Activated B cell treated with CpG ODN at 0.5 μM for 24 hours (primary cell): ENCODE results near the gene IRAK2. TPM values are rescaled to one million over a fixed set of nuclear protein-coding genes. Genes with fewer than 3 reads are reported as not detected.
A peak's percentile ranks its signal among the peaks of the same experiment; 100 is the strongest.
"Not testable (repeated sequence)": the region's sequence is repeated elsewhere in the genome, so short reads cannot be mapped to it uniquely, and the experiment has no call there.

ENCODE experiments used
- ATAC-seq: fragments of 200-7000 bp; cut with Tn5 transposase; one replicate; pipeline ENCODE4 v1.10.0; 2021; ENCODE audit warnings: low read depth, mild to moderate bottlenecking, moderate library complexity
- CTCF ChIA-PET: fragments of 350-600 bp; sonication (Branson Sonifier 250); formaldehyde crosslinking; loops from one replicate; lab custom pipeline; 2021; ENCODE audit warnings: antibody characterized with exemption; lab: Charles Lee
- POLR2A ChIA-PET: fragments of 350-600 bp; sonication (Branson Sonifier 250); formaldehyde crosslinking; loops from one replicate; lab custom pipeline; 2021; ENCODE audit warnings: antibody characterized with exemption; lab: Charles Lee
- DNase-seq: peaks from one replicate; pipeline ENCODE4 v3.0.0; 2022
- H3K27ac Mint-ChIP-seq: one replicate; pipeline ENCODE4 v1.8.0; 2020; ENCODE audit warnings: mixed read lengths
- H3K27me3 Mint-ChIP-seq: one replicate; pipeline ENCODE4 v1.8.0; 2021; ENCODE audit warnings: mixed read lengths
- H3K36me3 Mint-ChIP-seq: one replicate; pipeline ENCODE4 v1.8.0; 2021; ENCODE audit warnings: low read depth, mixed read lengths
- H3K4me1 Mint-ChIP-seq: one replicate; pipeline ENCODE4 v1.8.0; 2021; ENCODE audit warnings: mixed read lengths
- H3K4me3 Mint-ChIP-seq: one replicate; pipeline ENCODE4 v1.8.0; 2020; ENCODE audit warnings: mild to moderate bottlenecking, mixed read lengths
- H3K9me3 Mint-ChIP-seq: one replicate; pipeline ENCODE4 v1.8.0; 2020; ENCODE audit warnings: mixed read lengths
- intact Hi-C: fragments of 100-400 bp; cut with micrococcal nuclease; formaldehyde crosslinking; loops from one replicate; pipeline ENCODE4 v1.15.1; 2024
- total RNA-seq: library from RNA; stranded (reverse); gene quantifications from 2 replicates; pipeline ENCODE4 v1.2.3, GENCODE V29; 2022
- TF ChIP-seq, protein P1 (sequence below): fragments of 200-600 bp; IDR thresholded peaks from one replicate; pipeline ENCODE4 v1.8.0; 2022; ENCODE audit warnings: antibody characterized with exemption, mild to moderate bottlenecking

Gene IRAK2
- total RNA-seq, 1 donor from 2014 or later = 8.6 TPM

DNA sequence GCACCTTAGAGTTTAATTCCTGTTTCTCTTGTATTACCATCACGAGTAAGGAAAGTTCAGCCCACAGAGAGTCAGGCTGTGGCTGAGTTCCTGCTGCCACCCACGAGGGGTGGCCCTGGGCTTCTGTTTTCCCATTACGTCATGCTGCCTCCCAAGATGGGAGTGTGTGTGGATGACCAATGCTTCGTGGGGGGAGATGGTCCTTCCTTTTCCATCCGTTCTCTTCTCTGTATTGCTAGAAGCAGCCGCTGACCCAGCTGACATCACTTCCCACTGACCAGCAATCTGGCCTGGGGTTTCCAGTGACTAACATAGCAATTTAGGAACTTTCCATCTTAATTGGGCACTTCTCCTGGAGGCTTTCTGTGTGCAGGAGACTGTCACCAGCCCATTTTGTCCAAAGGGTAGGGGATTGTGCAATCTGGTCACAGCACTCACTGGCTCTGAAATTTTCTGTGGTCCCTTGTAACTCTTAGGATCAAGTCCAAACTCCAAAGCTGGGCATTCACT lies 9.3 kb downstream of the IRAK2 start:
- Mint-ChIP-seq H3K27ac (peak overlapping the region; percentile 70), H3K36me3 (peaks cover 23% of the 10 kb centered on the region), H3K4me3 (no peak overlapping the region), H3K27me3 (no peaks in the 10 kb centered on the region), H3K9me3 (peaks cover 1% of the 10 kb centered on the region), H3K4me1 (peaks cover 36% of the 10 kb centered on the region)
- ChIA-PET CTCF (interaction anchor here (1.3 kb wide), 1 partner anchor 13 kb away, joined by 3 read pairs; no protein-coding TSS in a partner anchor), POLR2A (interaction anchor here (0.7 to 2.3 kb wide), 5 partner anchors 9 to 32 kb away, joined by 3 to 10 read pairs (median 4); partner anchors contain the start of genes IRAK2 and VHL)
- intact Hi-C loops = no loop called here
- TF ChIP-seq, protein P1, sequence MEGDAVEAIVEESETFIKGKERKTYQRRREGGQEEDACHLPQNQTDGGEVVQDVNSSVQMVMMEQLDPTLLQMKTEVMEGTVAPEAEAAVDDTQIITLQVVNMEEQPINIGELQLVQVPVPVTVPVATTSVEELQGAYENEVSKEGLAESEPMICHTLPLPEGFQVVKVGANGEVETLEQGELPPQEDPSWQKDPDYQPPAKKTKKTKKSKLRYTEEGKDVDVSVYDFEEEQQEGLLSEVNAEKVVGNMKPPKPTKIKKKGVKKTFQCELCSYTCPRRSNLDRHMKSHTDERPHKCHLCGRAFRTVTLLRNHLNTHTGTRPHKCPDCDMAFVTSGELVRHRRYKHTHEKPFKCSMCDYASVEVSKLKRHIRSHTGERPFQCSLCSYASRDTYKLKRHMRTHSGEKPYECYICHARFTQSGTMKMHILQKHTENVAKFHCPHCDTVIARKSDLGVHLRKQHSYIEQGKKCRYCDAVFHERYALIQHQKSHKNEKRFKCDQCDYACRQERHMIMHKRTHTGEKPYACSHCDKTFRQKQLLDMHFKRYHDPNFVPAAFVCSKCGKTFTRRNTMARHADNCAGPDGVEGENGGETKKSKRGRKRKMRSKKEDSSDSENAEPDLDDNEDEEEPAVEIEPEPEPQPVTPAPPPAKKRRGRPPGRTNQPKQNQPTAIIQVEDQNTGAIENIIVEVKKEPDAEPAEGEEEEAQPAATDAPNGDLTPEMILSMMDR = no peak
- peak; percentile 59 for ATAC-seq
- no peak for DNase-seq

DNA sequence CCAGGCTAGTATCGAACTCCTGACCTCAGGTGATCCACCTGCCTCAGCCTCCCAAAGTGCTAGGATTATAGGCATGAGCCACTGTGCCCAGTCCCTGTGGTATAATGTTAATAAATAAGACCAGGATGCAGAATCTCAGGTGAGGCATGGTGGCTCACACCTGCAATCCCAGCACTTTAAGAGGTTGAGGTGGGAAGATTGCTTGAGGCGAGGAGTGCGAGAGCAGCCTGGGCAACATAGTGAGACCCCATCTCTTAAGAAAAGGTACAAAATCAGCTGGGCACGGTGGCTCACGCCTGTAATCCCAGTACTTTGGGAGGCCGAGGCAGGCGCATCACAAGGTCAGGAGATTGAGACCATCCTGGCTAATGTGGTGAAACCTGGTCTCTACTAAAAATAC lies 10.6 kb downstream of the IRAK2 start:
- ChIA-PET POLR2A (interaction anchor here (0.6 kb wide), 1 partner anchor 12 kb away, joined by 9 read pairs; no protein-coding TSS in a partner anchor), CTCF (interaction anchor here (1.3 kb wide), 1 partner anchor 11 kb away, joined by 3 read pairs; no protein-coding TSS in a partner anchor)
- intact Hi-C loops, H3K27me3 Mint-ChIP-seq, H3K27ac Mint-ChIP-seq, ATAC-seq, H3K4me3 Mint-ChIP-seq, DNase-seq, H3K9me3 Mint-ChIP-seq: not testable (repeated sequence)
- Mint-ChIP-seq H3K4me1 (peaks cover 35% of the 10 kb centered on the region), H3K36me3 (peaks cover 35% of the 10 kb centered on the region)

DNA sequence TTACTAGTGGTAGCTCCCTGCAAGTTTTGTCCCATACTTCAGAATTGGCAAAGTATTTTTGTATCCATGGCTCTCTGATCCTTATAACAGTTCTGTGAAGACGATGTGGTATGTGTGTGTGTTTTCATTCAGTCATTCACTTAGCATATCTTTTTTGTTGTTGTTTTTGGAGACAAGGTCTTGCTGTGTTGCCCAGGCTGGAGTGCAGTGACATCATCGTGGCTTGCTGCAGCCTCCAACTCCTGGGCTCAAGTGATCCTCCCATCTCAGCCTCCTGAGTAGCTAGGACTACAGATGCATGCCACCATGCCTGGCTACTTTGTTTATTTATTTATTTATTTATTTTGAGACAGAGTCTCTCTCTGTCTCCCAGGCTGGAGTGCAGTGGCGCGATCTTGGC lies 11.4 kb downstream of the IRAK2 start:
- peaks cover 34% of the 10 kb centered on the region for H3K36me3 Mint-ChIP-seq
- intact Hi-C loops, H3K4me3 Mint-ChIP-seq, H3K27ac Mint-ChIP-seq, CTCF ChIA-PET, ATAC-seq, H3K27me3 Mint-ChIP-seq, H3K9me3 Mint-ChIP-seq, DNase-seq: not testable (repeated sequence)
- POLR2A ChIA-PET = interaction anchor here (0.6 to 0.7 kb wide), 2 partner anchors 15 to 18 kb away, joined by 3 to 13 read pairs; no protein-coding TSS in a partner anchor
- peaks cover 35% of the 10 kb centered on the region for H3K4me1 Mint-ChIP-seq

DNA sequence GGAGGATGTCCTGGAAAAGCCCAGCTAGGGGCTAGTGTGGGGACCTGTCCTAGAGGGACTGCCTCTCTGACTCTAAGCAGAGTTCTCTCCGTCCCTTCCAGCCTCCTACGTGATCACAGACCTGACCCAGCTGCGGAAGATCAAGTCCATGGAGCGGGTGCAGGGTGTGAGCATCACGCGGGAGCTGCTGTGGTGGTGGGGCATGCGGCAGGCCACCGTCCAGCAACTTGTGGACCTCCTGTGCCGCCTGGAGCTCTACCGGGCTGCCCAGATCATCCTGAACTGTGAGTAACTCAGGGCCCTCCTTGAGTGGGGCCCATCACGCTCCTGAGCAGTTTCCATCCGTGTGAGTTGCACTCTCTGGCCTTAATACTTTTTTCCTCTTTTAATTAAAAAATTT lies 13.0 kb downstream of the IRAK2 start:
- Mint-ChIP-seq H3K4me3 (no peak overlapping the region), H3K27ac (no peak overlapping the region), H3K36me3 (peaks cover 37% of the 10 kb centered on the region), H3K4me1 (peaks cover 42% of the 10 kb centered on the region), H3K27me3 (no peaks in the 10 kb centered on the region), H3K9me3 (no peaks in the 10 kb centered on the region)
- ChIA-PET CTCF (interaction anchor here (1.2 kb wide), 1 partner anchor 15 kb away, joined by 3 read pairs; no protein-coding TSS in a partner anchor), POLR2A (interaction anchor here (1.0 kb wide), 1 partner anchor 19 kb away, joined by 3 read pairs; no protein-coding TSS in a partner anchor)
- intact Hi-C loops = no loop called here
- DNase-seq (no peak), ATAC-seq (no peak)
- TF ChIP-seq, protein P1 = no peak

DNA sequence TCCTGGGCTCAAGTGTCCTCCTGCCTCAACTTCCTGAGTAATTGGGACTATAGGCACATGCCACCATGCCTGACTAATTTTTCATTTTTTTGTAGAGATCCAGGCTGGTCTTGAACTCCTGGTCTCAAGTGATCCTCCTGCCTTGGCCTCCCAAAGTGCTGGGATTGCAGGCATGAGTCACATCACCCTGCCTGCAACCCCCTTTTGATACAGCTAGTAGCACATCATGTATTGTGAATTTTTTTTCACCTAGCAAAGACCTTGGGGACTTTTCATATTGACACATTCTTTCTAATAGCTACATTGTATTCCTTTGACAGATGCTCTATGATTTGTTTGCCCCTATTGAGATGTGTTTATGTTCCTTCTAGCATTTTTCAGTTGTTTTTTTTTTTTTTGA lies 14.2 kb downstream of the IRAK2 start:
- ChIA-PET CTCF (no interaction called here), POLR2A (interaction anchor here (0.6 to 1.2 kb wide), 5 partner anchors 8 to 34 kb away, joined by 3 to 12 read pairs (median 3); no protein-coding TSS in a partner anchor)
- Mint-ChIP-seq H3K9me3 (no peaks in the 10 kb centered on the region), H3K36me3 (peaks cover 35% of the 10 kb centered on the region), H3K4me1 (peaks cover 35% of the 10 kb centered on the region), H3K27ac (no peak overlapping the region), H3K4me3 (no peak overlapping the region), H3K27me3 (no peaks in the 10 kb centered on the region)
- TF ChIP-seq, protein P1 = no peak
- ATAC-seq (no peak), DNase-seq (no peak)
- intact Hi-C loops = no loop called here

DNA sequence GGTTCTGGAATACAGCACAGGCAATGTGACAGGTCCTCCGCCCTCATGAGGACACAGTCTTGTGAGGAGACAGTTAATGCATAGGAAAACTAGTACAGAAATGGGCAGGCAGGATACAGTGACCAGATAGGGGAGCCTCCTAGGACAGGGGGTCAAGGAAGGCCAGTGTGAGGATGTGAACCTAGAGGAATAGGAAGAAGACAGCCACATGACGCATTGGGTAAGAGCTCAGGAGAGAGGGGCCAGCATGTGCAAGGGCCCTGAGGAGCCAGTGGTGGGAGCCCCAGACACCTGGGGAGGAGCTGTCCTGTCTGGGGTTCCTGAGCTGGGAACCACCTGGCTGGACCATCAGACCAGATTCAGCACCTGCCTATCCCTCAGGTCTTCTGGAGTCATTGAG lies 15.6 kb downstream of the IRAK2 start:
- Mint-ChIP-seq H3K27me3 (no peaks in the 10 kb centered on the region), H3K4me3 (no peak overlapping the region), H3K36me3 (peaks cover 38% of the 10 kb centered on the region), H3K9me3 (no peaks in the 10 kb centered on the region), H3K4me1 (peaks cover 36% of the 10 kb centered on the region), H3K27ac (peak overlapping the region; percentile 54)
- ChIA-PET POLR2A (interaction anchor here (0.6 to 0.9 kb wide), 2 partner anchors 11 to 39 kb away, joined by 3 read pairs; partner anchors contain the start of gene VHL), CTCF (interaction anchor here (0.7 kb wide), 1 partner anchor 12 kb away, joined by 3 read pairs; no protein-coding TSS in a partner anchor)
- intact Hi-C loops = no loop called here
- ATAC-seq (no peak), DNase-seq (no peak)
- TF ChIP-seq, protein P1 = no peak
